Tibial nerve (tissue), 4 donors: ENCODE data around the gene LCE2B. TPM values are rescaled to one million over a fixed set of nuclear protein-coding genes. Genes with fewer than 3 reads are reported as not detected.
"Not testable (repeated sequence)": the region's sequence is repeated elsewhere in the genome, so short reads cannot be mapped to it uniquely, and the experiment has no call there.

Source experiments
- DNase-seq, 2 donors: peaks; one replicate each; pipeline ENCODE4 v3.0.0-alpha.2; 2019; ENCODE audit warnings: low spot score in 2 of 2
- H3K27ac ChIP-seq, 4 donors: fragments of 200-600 bp; sonication (generic) in 3 of 4; one replicate each; pipeline ENCODE4 v1.5.1; 2017 to 2019; ENCODE audit warnings: mild to moderate bottlenecking in 1 of 4
- H3K27me3 ChIP-seq, 2 donors: fragments of 200-600 bp; sonication (generic) in 1 of 2; one replicate each; pipeline versions ENCODE4 v1.5.1 to v1.6.0; 2017 to 2019
- H3K36me3 ChIP-seq, 3 donors: fragments of 200-600 bp; sonication (generic); one replicate each; pipeline ENCODE4 v1.5.1; 2018 to 2019
- H3K4me1 ChIP-seq, 4 donors: fragments of 200-600 bp; sonication (generic) in 3 of 4; one replicate each; pipeline ENCODE4 v1.5.1; 2017 to 2019
- H3K4me3 ChIP-seq, 4 donors: fragments of 200-600 bp; sonication (generic) in 3 of 4; one replicate each; pipeline ENCODE4 v1.5.1; 2017 to 2019; ENCODE audit warnings: mild to moderate bottlenecking in 1 of 4, moderate library complexity in 1 of 4
- H3K9me3 ChIP-seq, 4 donors: fragments of 200-600 bp; sonication (generic) in 3 of 4; one replicate each; pipeline ENCODE4 v1.5.1; 2017 to 2019
- CTCF ChIP-seq, 5 experiments: fragments of 200-600 bp in 3 of 5; fragments of 450-650 bp in 2 of 5; sonication (generic) in 3 of 5; IDR thresholded peaks; one replicate each; pipeline ENCODE4 v1.5.1; 2016 to 2019; ENCODE audit warnings: antibody characterized with exemption in 5 of 5, mild to moderate bottlenecking in 3 of 5, moderate library complexity in 2 of 5
- EP300 ChIP-seq, 2 donors: sonication (generic); formaldehyde crosslinking; IDR thresholded peaks; one replicate each; pipeline ENCODE4 v1.6.1; 2017; ENCODE audit warnings: antibody characterized with exemption in 2 of 2, mild to moderate bottlenecking in 1 of 2
- POLR2A ChIP-seq, 2 donors: fragments of 450-650 bp; IDR thresholded peaks; one replicate each; pipeline ENCODE4 v1.6.1; 2017; ENCODE audit warnings: antibody characterized with exemption in 2 of 2, mild to moderate bottlenecking in 2 of 2, moderate library complexity in 2 of 2
- WGBS, 2 donors: methylation state at CpG; one replicate each; pipeline ENCODE4 v1.1.5; 2018; 5-methylcytosine and 5-hydroxymethylcytosine counted together
- total RNA-seq, 4 donors: library from RNA; depleted of rRNA; stranded (reverse); fragments of >200 nt; gene quantifications; one replicate each; pipeline ENCODE4 v1.1.0, GENCODE V29; 2016

Gene LCE2B
- total RNA-seq, 4 donors from 2014 or later: not detected

- Histone ChIP-seq H3K4me3 (no peak overlapping the region), H3K9me3 (no peaks in the 10 kb centered on the region), H3K4me1 (no peaks in the 10 kb centered on the region), H3K36me3 (no peaks in the 10 kb centered on the region), H3K27ac (no peak overlapping the region), H3K27me3 (no peaks in the 10 kb centered on the region)
- WGBS, 2 donors: 38 to 55% methylated on average over 2 of the region's 2 CpGs
- DNase-seq: no peak
- TF ChIP-seq POLR2A (IDR thresholded peaks at IDR 0.05) (no peak), CTCF (IDR thresholded peaks at IDR 0.05) (no peak), EP300 (IDR thresholded peaks at IDR 0.05) (no peak)
These were observed 12.9 kb upstream of the LCE2B start for GRCh38 chr1:152673016-152673415.

- not testable (repeated sequence) for H3K4me3 ChIP-seq, H3K27ac ChIP-seq, H3K4me1 ChIP-seq, DNase-seq, H3K36me3 ChIP-seq, H3K27me3 ChIP-seq, H3K9me3 ChIP-seq
- 55 to 80% methylated on average over 3 of the region's 3 CpGs for WGBS, 2 donors
These were observed 10.9 kb upstream of the LCE2B start, which contains the start of gene LCE2C for GRCh38 chr1:152674983-152675382. Gene LCE2C, plus strand, starts transcription at chr1:152675279. Its CDS starts 737 bp downstream, at chr1:152676016.

GRCh38 chr1:152679459-152679858 lies 6.5 kb upstream of the LCE2B start:
- H3K27ac ChIP-seq: no peak overlapping the region
- no peak for DNase-seq
- no peaks in the 10 kb centered on the region for H3K9me3 ChIP-seq
- H3K4me1 ChIP-seq: no peaks in the 10 kb centered on the region
- H3K4me3 ChIP-seq: no peak overlapping the region
- TF ChIP-seq CTCF (IDR thresholded peaks at IDR 0.05) (no peak), POLR2A (IDR thresholded peaks at IDR 0.05) (no peak)
- no peaks in the 10 kb centered on the region for H3K36me3 ChIP-seq
- H3K27me3 ChIP-seq: no peaks in the 10 kb centered on the region
- WGBS, 2 donors: 78 to 84% methylated on average over 6 of the region's 6 CpGs

- Histone ChIP-seq H3K4me3 (no peak overlapping the region), H3K9me3 (no peaks in the 10 kb centered on the region), H3K4me1 (no peaks in the 10 kb centered on the region), H3K27ac (no peak overlapping the region), H3K27me3 (no peaks in the 10 kb centered on the region), H3K36me3 (no peaks in the 10 kb centered on the region)
- 59 to 61% methylated on average over 2 of the region's 2 CpGs for WGBS, 2 donors
- DNase-seq: no peak
- no peak for TF ChIP-seq EP300 (IDR thresholded peaks at IDR 0.05)
- TF ChIP-seq CTCF (IDR thresholded peaks at IDR 0.05): no peak
- no peak for TF ChIP-seq POLR2A (IDR thresholded peaks at IDR 0.05)
These were observed 4.3 kb upstream of the LCE2B start for GRCh38 chr1:152681616-152682015.

GRCh38 chr1:152683846-152684245 lies 2.1 kb upstream of the LCE2B start:
- Histone ChIP-seq H3K27me3 (no peaks in the 10 kb centered on the region), H3K27ac (no peak overlapping the region)
- no peak for TF ChIP-seq CTCF (IDR thresholded peaks at IDR 0.05)

More at GRCh38 chr1:152683846-152684245, 2.1 kb upstream of the LCE2B start:
- no peaks in the 10 kb centered on the region for H3K4me1 ChIP-seq
- DNase-seq: no peak
- H3K4me3 ChIP-seq: no peak overlapping the region
- H3K36me3 ChIP-seq: no peaks in the 10 kb centered on the region
- no peaks in the 10 kb centered on the region for H3K9me3 ChIP-seq
